Neural cell (in vitro differentiated cells): Measurements from ENCODE around the gene SLC35E4.

Experiments used
- EP300 ChIP-seq: fragments of 450-650 bp; conservative IDR thresholded peaks from 2 replicates; pipeline ENCODE4 v1.6.1; 2014; ENCODE audit warnings: antibody characterized with exemption, mild to moderate bottlenecking, moderate library complexity; ENCODE audit not compliant: poor library complexity, severe bottlenecking
- REST ChIP-seq: IDR thresholded peaks from 2 replicates; pipeline ENCODE4 v1.6.1; 2012; ENCODE audit warnings: borderline replicate concordance

DNA sequence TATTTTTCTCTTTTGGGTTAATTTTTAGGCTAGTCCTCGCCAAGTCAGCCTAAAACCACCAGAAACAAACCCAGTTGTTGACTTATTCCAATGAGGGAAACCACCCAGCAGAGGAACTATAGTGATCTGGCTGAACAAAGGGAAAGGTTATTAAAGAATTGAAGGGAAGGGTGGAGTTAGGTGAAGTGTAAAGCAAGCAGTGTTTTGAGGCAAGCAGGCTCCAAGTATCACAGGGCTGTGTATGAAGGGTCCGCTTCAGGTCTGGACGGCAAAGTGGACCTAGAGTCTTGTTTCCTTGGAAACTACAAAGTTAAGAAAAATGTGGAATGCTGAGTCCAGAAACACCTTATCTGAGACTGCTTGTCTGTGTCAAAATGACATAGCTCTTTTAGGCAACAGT is 31.8 kb upstream of the SLC35E4 start:
- no peak for TF ChIP-seq REST
- TF ChIP-seq EP300 = no peak
